ENCODE data around the gene SRGAP2C.
"Not testable (repeated sequence)": the region's sequence is repeated elsewhere in the genome, so short reads cannot be mapped to it uniquely, and the experiment has no call there.

- not testable (repeated sequence) for TF ChIP-seq CTCF (IDR thresholded peaks at IDR 0.05); ZFX (IDR thresholded peaks at IDR 0.05; ENCODE audit: borderline replicate concordance)
Observed at GRCh38 chr1:121232445-121233125, 47.8 kb downstream of the SRGAP2C start.
